Neutrophil (primary cell): ENCODE measurements around the gene PDLIM1.

Experiments used
- H3K27ac ChIP-seq: fragments of 200-600 bp; sonication (generic); 2 replicates; pipeline ENCODE4 v1.5.1; 2016; ENCODE audit warnings: mild to moderate bottlenecking, moderate library complexity
- H3K27me3 ChIP-seq: fragments of 200-600 bp; sonication (generic); 2 replicates; pipeline ENCODE4 v1.6.0; 2016; ENCODE audit warnings: mild to moderate bottlenecking
- H3K36me3 ChIP-seq: fragments of 200-600 bp; sonication (generic); 2 replicates; pipeline ENCODE4 v1.5.1; 2017
- H3K4me1 ChIP-seq, 2 experiments: fragments of 200-600 bp in 1 of 2; sonication (generic) in 1 of 2; 1 replicate in 1 of 2; 2 replicates in 1 of 2; pipeline versions ENCODE4 v1.5.1 to v1.6.1; 2013 to 2016; ENCODE audit warnings: low read depth in 1 of 2, low read length in 1 of 2, mild to moderate bottlenecking in 1 of 2, moderate library complexity in 1 of 2; ENCODE audit not compliant: control insufficient read depth in 1 of 2, insufficient read depth in 1 of 2
- H3K4me3 ChIP-seq, 2 experiments: fragments of 200-600 bp in 1 of 2; sonication (generic) in 1 of 2; 1 replicate in 1 of 2; 2 replicates in 1 of 2; pipeline ENCODE4 v1.5.1; 2013 to 2016; ENCODE audit warnings: low read depth in 1 of 2, low read length in 1 of 2, mild to moderate bottlenecking in 1 of 2, moderate library complexity in 1 of 2
- H3K9me3 ChIP-seq: fragments of 200-600 bp; sonication (generic); 2 replicates; pipeline ENCODE4 v1.5.1; 2016
- TF ChIP-seq, protein P1 (sequence below): fragments of 200-600 bp; sonication (generic); IDR thresholded peaks from 2 replicates; pipeline ENCODE4 v1.5.1; 2016; ENCODE audit warnings: antibody characterized with exemption

The PDLIM1 gene

DNA sequence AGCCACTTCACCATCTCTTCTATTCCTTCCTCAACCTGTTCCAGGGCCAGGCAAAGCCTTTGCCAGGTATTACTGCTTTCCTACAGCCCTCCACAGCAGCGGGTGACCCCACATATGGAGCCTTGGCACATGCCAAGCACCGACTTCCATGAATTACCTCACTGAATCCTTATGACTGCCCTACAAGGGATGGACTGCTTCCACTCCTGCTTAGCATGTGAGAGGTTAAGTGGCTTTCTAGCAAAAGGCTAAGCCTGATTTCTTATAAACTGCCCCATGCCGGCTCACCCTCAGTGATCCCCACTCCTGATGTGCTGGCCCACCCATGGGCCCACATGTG is 44.0 kb upstream of the PDLIM1 start:
- H3K36me3 ChIP-seq: no peaks in the 10 kb centered on the region
- H3K4me3 ChIP-seq: no peak overlapping the region
- no peaks in the 10 kb centered on the region for H3K9me3 ChIP-seq
- TF ChIP-seq, protein P1, sequence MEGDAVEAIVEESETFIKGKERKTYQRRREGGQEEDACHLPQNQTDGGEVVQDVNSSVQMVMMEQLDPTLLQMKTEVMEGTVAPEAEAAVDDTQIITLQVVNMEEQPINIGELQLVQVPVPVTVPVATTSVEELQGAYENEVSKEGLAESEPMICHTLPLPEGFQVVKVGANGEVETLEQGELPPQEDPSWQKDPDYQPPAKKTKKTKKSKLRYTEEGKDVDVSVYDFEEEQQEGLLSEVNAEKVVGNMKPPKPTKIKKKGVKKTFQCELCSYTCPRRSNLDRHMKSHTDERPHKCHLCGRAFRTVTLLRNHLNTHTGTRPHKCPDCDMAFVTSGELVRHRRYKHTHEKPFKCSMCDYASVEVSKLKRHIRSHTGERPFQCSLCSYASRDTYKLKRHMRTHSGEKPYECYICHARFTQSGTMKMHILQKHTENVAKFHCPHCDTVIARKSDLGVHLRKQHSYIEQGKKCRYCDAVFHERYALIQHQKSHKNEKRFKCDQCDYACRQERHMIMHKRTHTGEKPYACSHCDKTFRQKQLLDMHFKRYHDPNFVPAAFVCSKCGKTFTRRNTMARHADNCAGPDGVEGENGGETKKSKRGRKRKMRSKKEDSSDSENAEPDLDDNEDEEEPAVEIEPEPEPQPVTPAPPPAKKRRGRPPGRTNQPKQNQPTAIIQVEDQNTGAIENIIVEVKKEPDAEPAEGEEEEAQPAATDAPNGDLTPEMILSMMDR: no peak
- no peaks in the 10 kb centered on the region for H3K4me1 ChIP-seq
- no peak overlapping the region for H3K27ac ChIP-seq
- H3K27me3 ChIP-seq: no peaks in the 10 kb centered on the region

DNA sequence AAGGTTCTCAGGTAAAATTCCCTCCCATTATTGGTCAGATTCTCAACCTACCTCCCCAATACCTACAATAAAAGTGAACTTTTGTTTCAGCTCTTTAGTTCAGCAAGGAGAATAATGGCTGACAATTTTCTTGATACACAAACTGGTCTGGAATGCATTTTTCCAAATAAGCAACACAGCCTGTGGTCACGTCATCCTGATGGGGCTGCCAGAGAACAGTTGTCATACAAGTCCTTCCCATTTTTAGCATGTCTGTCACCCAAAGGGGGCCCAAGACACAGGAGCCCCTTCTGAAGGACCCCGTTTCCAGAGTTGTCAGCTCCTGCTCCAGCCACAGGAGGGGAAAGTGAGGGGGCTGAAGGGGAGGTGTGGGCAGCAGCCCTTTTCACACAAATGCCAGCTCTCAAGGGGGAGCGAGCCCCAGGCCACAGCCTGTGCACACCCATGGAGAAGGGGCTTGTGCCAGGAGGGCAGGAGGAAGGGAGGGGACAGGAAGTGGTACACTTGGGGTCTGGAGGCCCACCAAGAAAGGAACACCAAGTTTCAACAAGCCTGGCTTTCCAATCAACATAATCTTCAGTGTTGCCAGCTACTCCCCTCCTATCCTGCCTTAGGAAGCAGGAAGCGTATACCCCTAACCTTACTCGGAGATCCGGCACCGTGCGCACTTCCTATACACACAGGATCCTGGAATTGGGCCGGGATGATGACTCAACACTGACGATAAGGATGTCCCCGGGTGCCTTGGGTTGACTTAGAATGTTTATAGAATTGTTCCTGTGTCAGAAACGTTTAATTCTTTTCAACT is 43.4 kb upstream of the PDLIM1 start:
- TF ChIP-seq, protein P1: no peak
- Histone ChIP-seq H3K27me3 (no peaks in the 10 kb centered on the region), H3K27ac (no peak overlapping the region), H3K9me3 (no peaks in the 10 kb centered on the region), H3K4me3 (no peak overlapping the region), H3K4me1 (no peaks in the 10 kb centered on the region), H3K36me3 (no peaks in the 10 kb centered on the region)

DNA sequence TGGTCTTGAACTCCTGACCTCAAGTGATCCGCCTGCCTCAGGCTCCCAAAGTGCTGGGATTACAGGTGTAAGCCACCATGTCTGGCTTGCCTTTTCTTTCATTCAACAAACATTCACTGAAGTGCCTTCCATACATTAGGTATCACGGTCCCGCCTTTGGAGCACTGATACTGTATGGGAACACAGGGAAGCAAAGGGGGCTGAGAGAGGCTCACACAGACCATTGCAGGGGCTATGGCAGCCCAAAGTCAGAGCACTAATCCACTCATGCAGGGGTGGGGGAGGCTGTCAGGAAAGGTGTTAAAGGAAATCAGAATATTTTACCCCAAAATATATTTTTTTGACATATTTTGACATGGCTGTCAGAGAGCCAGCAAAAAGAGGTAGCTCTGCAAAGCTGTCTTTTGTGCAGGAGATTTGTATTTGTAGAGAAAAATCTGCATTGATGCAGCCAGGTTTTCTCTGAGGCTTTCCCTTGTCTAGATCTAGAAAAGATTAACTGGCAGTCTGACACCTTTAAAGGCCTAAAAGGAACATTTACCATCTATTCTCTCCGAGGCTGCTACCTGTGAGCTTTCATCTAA is 42.0 kb upstream of the PDLIM1 start:
- H3K9me3 ChIP-seq: no peaks in the 10 kb centered on the region
- no peaks in the 10 kb centered on the region for H3K4me1 ChIP-seq
- no peaks in the 10 kb centered on the region for H3K36me3 ChIP-seq

DNA sequence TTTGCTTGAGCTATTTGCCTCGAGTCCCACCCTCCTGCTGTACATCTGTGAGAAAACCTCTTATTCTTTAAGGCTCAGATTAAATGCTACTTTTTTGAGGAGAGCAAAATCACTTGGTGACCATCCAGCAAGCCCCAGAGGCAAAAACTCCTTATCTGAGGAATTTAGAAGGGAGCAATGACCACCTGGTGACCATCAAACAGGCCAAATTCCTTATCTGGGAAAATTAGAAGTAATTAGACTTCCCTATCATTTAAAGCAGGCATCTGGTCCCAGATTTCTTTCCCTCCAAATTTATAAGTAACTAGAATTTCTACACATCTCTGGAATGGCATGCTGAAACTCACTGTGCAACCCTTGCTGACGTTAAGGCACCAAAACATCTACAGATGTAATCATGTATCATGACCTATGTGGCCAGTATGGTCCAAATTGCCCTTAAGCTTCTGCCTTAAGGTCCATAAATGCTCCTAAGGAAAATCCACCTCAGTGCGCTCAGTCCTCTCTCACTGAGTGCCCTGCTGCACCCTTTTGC is 40.9 kb upstream of the PDLIM1 start:
- TF ChIP-seq, protein P1: no peak
- Histone ChIP-seq H3K36me3 (no peaks in the 10 kb centered on the region), H3K27ac (no peak overlapping the region), H3K4me3 (no peak overlapping the region), H3K4me1 (no peaks in the 10 kb centered on the region), H3K27me3 (no peaks in the 10 kb centered on the region), H3K9me3 (no peaks in the 10 kb centered on the region)

More for the DNA sequence above, 42.0 kb upstream of the PDLIM1 start:
- Histone ChIP-seq H3K27me3 (no peaks in the 10 kb centered on the region), H3K27ac (no peak overlapping the region), H3K4me3 (no peak overlapping the region)
- TF ChIP-seq, protein P1: no peak

DNA sequence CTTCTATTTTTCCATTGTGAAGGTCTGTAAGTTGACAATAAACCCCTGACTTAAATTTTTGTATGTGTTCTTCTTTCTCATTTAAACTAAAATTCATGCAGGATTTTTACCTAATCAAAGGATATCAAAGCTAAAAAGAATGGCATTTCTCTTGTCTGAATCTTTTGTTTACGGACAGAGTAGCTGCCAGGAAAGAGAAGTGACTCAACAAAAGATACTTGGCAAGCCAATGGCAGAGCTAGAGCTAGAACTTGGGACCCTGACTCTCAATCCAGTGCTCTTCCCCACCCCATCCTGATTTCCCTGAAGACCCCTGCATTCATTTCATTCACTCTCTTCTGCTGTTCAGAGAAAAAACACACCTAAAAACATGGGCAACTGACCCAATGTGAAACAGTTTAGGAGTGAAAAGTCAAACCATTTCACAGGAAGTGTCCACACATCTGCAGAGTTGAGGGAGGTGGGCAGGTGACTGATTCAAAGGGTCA is 40.2 kb upstream of the PDLIM1 start:
- Histone ChIP-seq H3K27ac (no peak overlapping the region), H3K4me3 (no peak overlapping the region), H3K4me1 (no peaks in the 10 kb centered on the region), H3K36me3 (no peaks in the 10 kb centered on the region), H3K27me3 (no peaks in the 10 kb centered on the region), H3K9me3 (no peaks in the 10 kb centered on the region)
- TF ChIP-seq, protein P1: no peak
